Naive thymus-derived CD8-positive, alpha-beta T cell (primary cell): ENCODE data around the gene GGT7. TPM values are rescaled to one million over a fixed set of nuclear protein-coding genes. Genes with fewer than 3 reads are reported as not detected.

Experiments used
- ATAC-seq, 2 donors: fragments of 150-1000 bp; cut with Tn5 transposase in 1 of 2; sonication (Bioruptor Pico), chemical (Tn5 transposase) in 1 of 2; 1 replicate in 1 of 2; 2 replicates in 1 of 2; pipeline ENCODE4 v1.10.0; 2021; ENCODE audit warnings: mild to moderate bottlenecking in 2 of 2, moderate library complexity in 2 of 2
- POLR2A ChIA-PET: fragments of 350-600 bp; sonication (Branson Sonifier 250); formaldehyde crosslinking; loops from one replicate; lab custom pipeline; 2021; ENCODE audit warnings: antibody characterized with exemption; lab: Charles Lee
- DNase-seq, 10 donors: peaks; one replicate each; pipeline versions ENCODE4 v3.0.0 to v3.0.0-alpha.2; 2020 to 2022
- H3K27ac Mint-ChIP-seq, 10 donors: one replicate each; pipeline ENCODE4 v1.8.0; 2020 to 2022; ENCODE audit warnings: mild to moderate bottlenecking in 10 of 10, mixed read lengths in 10 of 10, moderate library complexity in 4 of 10, inconsistent platforms in 1 of 10
- H3K27me3 Mint-ChIP-seq, 5 donors: one replicate each; pipeline ENCODE4 v1.8.0; 2021 to 2022; ENCODE audit warnings: mixed read lengths in 5 of 5
- H3K36me3 Mint-ChIP-seq, 3 donors: one replicate each; pipeline ENCODE4 v1.8.0; 2020 to 2022; ENCODE audit warnings: mixed read lengths in 3 of 3, mild to moderate bottlenecking in 2 of 3, inconsistent platforms in 1 of 3
- H3K4me1 Mint-ChIP-seq, 4 donors: one replicate each; pipeline ENCODE4 v1.8.0; 2021 to 2022; ENCODE audit warnings: mixed read lengths in 4 of 4
- H3K4me3 Mint-ChIP-seq, 10 donors: one replicate each; pipeline ENCODE4 v1.8.0; 2020 to 2022; ENCODE audit warnings: mild to moderate bottlenecking in 10 of 10, mixed read lengths in 10 of 10, moderate library complexity in 6 of 10, inconsistent platforms in 1 of 10
- H3K9me3 Mint-ChIP-seq, 9 donors: one replicate each; pipeline ENCODE4 v1.8.0; 2020 to 2022; ENCODE audit warnings: mixed read lengths in 9 of 9, mild to moderate bottlenecking in 3 of 9, inconsistent platforms in 1 of 9, moderate library complexity in 1 of 9
- polyA plus RNA-seq, 3 donors: library from polyadenylated mRNA; unstranded; fragments of 300-500 nt; fragmentation: Illumina TruSeq; gene quantifications; one replicate each; pipeline ENCODE4 v1.2.3, GENCODE V29; 2021
- total RNA-seq, 8 experiments: library from RNA in 2 of 8; stranded (reverse) in 2 of 8; gene quantifications; one replicate each; pipeline ENCODE4 v1.2.3 and lab custom pipeline; 2021 to 2026

GGT7 gene
- total and polyA plus RNA-seq, 5 experiments from 2014 or later = 3.9 to 43.3 (median 9.4) TPM

GRCh38 chr20:34880215-34880850 is 7.7 kb upstream of the GGT7 start:
- H3K4me3 Mint-ChIP-seq = no peak overlapping the region
- peak overlapping the region in 2 of 10 donors; percentile 15 to 24 for H3K27ac Mint-ChIP-seq
- POLR2A ChIA-PET = interaction anchor here (0.7 kb wide), 1 partner anchor 57 kb away, joined by 3 read pairs; no protein-coding TSS in a partner anchor
- peaks cover 11 to 29% (median 22%) of the 10 kb centered on the region in 4 donors for H3K4me1 Mint-ChIP-seq
- peaks cover 0 to 20% (median 9%) of the 10 kb centered on the region in 3 donors for H3K36me3 Mint-ChIP-seq
- DNase-seq (no peak), ATAC-seq (no peak)
- H3K27me3 Mint-ChIP-seq = no peaks in the 10 kb centered on the region
- H3K9me3 Mint-ChIP-seq = no peaks in the 10 kb centered on the region

DNA sequence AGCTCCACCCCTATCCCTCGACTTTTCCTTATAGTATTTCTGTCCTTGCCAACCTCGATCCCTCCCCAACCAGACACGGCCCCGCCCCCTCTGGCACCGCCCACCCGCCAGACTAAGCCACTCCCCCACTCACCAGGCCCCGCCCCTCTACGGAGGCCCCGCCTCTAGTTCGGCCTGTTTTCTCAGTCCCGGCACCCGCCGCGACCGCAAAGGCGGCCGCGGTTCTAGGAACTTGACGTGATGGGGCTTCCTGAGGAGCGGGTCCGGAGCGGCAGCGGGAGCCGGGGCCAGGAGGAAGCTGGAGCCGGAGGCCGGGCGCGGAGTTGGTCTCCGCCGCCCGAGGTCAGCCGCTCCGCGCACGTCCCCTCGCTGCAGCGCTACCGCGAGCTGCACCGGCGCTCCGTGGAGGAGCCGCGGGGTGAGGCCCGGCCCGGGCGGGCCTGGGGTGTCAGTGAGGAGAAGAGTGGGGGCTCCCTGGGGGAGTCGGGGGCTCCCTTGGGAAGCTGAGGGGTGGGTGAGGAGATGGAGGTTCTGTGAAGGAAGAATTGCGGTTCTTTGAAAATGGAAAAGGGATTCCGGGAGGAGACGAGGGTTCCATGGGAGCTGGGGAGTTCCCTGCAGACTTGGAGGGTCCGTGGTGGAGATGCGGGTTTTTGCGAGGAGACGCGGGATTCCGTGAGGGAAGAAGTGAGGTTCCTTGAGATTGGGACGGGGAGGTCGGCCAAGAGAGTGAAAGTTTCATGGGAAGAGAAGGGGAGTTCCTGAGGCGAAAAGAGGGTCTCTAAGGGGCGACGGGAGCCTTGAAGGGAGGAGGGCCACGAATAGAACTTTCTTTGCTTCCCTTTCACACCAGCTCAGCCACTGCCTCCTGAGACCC is 4.0 kb upstream of the GGT7 start, which contains the start of gene ACSS2:
TSS of gene ACSS2 (plus strand) at position 207 of the 877 bp plus-strand sequence. CDS start at position 241, 34 bp downstream.
- no peaks in the 10 kb centered on the region for H3K36me3 Mint-ChIP-seq
- H3K9me3 Mint-ChIP-seq = no peaks in the 10 kb centered on the region
- DNase-seq = peak in 8 of 10 donors; percentile 89 to 96 (median 93)
- peak; percentile 69 to 78 for ATAC-seq
- H3K27me3 Mint-ChIP-seq = no peaks in the 10 kb centered on the region
- POLR2A ChIA-PET = interaction anchor here (0.8 to 1.2 kb wide), 3 partner anchors 216 to 1156 kb away, joined by 3 to 4 read pairs (median 3); partner anchors contain the start of genes SCAND1 and TRPC4AP
- peak within 1 kb of the TSS; percentile 85 to 95 (median 90) for H3K4me3 Mint-ChIP-seq
- H3K4me1 Mint-ChIP-seq = peaks cover 38 to 62% (median 54%) of the 10 kb centered on the region in 4 donors
- peak within 1 kb of the TSS; percentile 57 to 93 (median 80) for H3K27ac Mint-ChIP-seq

DNA sequence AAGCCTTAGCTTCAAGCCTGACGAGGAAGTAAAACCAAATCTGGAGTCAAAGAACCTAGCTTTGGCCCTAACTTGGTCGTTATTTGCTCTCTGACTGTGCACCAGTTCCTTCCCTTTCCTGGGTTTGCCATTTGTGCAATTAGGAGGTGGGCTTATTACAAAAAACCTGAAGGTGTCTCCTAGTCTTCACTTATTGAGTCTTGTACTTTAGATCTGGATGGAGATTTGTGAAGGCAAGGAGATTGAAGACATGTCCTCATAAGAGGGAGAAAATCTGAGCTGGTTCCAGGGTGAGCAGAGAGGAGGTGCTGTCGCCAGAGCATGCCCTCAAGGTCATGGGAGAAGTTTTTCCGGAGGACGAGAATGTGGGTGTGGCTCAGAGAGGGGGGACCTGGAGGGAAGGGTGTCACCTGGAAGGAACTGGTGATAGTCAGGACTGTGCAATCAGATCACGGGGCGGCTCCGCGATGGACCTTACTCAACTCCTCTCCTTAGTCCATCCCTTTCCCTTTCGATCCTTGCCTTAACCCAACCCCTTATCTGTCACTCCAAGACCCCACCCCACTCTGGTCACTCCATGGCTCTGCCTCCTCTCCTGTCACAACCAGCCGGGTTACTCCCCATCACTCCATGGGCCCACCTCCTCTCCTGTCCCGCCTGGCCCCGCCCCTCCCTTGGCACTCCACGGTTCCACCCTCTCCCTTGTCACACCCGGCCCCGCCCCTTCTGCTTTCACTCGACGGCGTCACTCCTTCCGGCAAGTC is 3.2 kb upstream of the GGT7 start:
- ATAC-seq = peak; percentile 67
- Mint-ChIP-seq H3K4me3 (peak overlapping the region; percentile 84 to 95 (median 90)), H3K9me3 (no peaks in the 10 kb centered on the region), H3K27ac (peak overlapping the region; percentile 57 to 86 (median 78)), H3K4me1 (peaks cover 43 to 70% (median 62%) of the 10 kb centered on the region in 4 donors), H3K27me3 (no peaks in the 10 kb centered on the region), H3K36me3 (no peaks in the 10 kb centered on the region)
- DNase-seq = peak in 2 of 10 donors; percentile 78 to 86
- POLR2A ChIA-PET = interaction anchor here (0.6 to 1.0 kb wide), 2 partner anchors 31 to 1155 kb away, joined by 3 to 4 read pairs; no protein-coding TSS in a partner anchor

- no peak for ATAC-seq
- no peaks in the 10 kb centered on the region for H3K9me3 Mint-ChIP-seq
- DNase-seq = peak in 5 of 10 donors; percentile 21 to 38 (median 31)
- POLR2A ChIA-PET = interaction anchor here (1.1 kb wide), 1 partner anchor 82 kb away, joined by 3 read pairs; no protein-coding TSS in a partner anchor
- peak overlapping the region; percentile 64 to 95 (median 90) for H3K4me3 Mint-ChIP-seq
- H3K27me3 Mint-ChIP-seq = no peaks in the 10 kb centered on the region
- peaks cover 48 to 79% (median 69%) of the 10 kb centered on the region in 4 donors for H3K4me1 Mint-ChIP-seq
- peak overlapping the region in 8 of 10 donors; percentile 28 to 90 (median 78) for H3K27ac Mint-ChIP-seq
- H3K36me3 Mint-ChIP-seq = peaks cover 0 to 3% (median 0%) of the 10 kb centered on the region in 3 donors
Measured at GRCh38 chr20:34874094-34874654, 1.5 kb upstream of the GGT7 start.

GRCh38 chr20:34873583-34874093 is 982 bp upstream of the GGT7 start:
- POLR2A ChIA-PET = interaction anchor here (1.1 to 1.4 kb wide), 3 partner anchors 9 to 82 kb away, joined by 3 to 4 read pairs (median 4); no protein-coding TSS in a partner anchor
- Mint-ChIP-seq H3K9me3 (no peaks in the 10 kb centered on the region), H3K36me3 (peaks cover 0 to 3% (median 0%) of the 10 kb centered on the region in 3 donors), H3K27me3 (no peaks in the 10 kb centered on the region), H3K27ac (peak overlapping the region in 9 of 10 donors; percentile 36 to 94 (median 84)), H3K4me1 (peaks cover 46 to 80% (median 67%) of the 10 kb centered on the region in 4 donors), H3K4me3 (peak overlapping the region; percentile 84 to 93 (median 90))
- DNase-seq = no peak
- no peak for ATAC-seq

DNA sequence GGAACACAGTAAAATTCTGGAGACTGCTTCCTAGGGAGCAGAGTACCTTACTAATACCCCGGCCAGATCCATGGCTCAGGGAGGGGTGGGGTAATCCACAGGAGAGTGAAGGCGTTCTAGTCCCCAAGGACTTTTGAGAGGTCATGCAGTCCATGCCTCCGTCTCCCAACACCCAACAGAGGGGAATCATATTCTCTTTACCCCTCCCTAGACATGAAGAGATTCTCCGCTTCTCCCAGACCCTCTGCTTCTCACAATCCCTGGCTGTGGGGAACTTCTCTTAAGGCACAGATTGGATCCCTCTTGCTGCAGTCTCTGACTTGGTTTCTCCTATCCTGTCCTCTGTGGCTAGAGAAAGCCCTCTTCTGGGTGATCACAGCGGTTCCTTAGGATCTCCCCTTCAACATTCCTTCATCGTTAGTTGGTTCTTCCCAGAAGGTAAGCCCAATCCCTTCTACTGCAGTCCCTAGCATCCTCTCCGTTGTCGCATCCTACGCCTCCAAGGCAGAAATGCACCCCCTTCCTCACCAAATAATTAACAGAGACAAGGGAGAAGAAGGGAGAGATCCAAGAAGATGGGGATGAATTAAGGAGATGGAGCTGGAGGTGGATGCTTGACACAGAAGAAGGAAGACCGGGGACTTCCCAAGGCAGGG is 562 bp downstream of the GGT7 start:
- no peaks in the 10 kb centered on the region for H3K27me3 Mint-ChIP-seq
- peak in 1 of 10 donors; percentile 8 for DNase-seq
- no peak for ATAC-seq
- peak overlapping the region in 9 of 10 donors; percentile 61 to 93 (median 77) for H3K27ac Mint-ChIP-seq
- peaks cover 0 to 5% (median 0%) of the 10 kb centered on the region in 3 donors for H3K36me3 Mint-ChIP-seq
- POLR2A ChIA-PET = interaction anchor here (0.6 to 1.4 kb wide), 8 partner anchors 7 to 98 kb away, joined by 3 to 7 read pairs (median 4); partner anchors contain the start of genes GSS and MYH7B
- no peaks in the 10 kb centered on the region for H3K9me3 Mint-ChIP-seq
- peaks cover 45 to 72% (median 64%) of the 10 kb centered on the region in 4 donors for H3K4me1 Mint-ChIP-seq
- H3K4me3 Mint-ChIP-seq = peak overlapping the region; percentile 84 to 93 (median 87)

GRCh38 chr20:34871320-34871926 is 1.2 kb downstream of the GGT7 start:
- H3K36me3 Mint-ChIP-seq = peaks cover 0 to 9% (median 0%) of the 10 kb centered on the region in 3 donors
- peak overlapping the region in 9 of 10 donors; percentile 13 to 93 (median 72) for H3K27ac Mint-ChIP-seq
- ATAC-seq = no peak
- peak overlapping the region; percentile 84 to 93 (median 87) for H3K4me3 Mint-ChIP-seq
- H3K27me3 Mint-ChIP-seq = no peaks in the 10 kb centered on the region
- DNase-seq = no peak
- peaks cover 42 to 71% (median 59%) of the 10 kb centered on the region in 4 donors for H3K4me1 Mint-ChIP-seq
- no peaks in the 10 kb centered on the region for H3K9me3 Mint-ChIP-seq
- POLR2A ChIA-PET = interaction anchor here (0.5 kb wide), 1 partner anchor 102 kb away, joined by 4 read pairs; no protein-coding TSS in a partner anchor

DNA sequence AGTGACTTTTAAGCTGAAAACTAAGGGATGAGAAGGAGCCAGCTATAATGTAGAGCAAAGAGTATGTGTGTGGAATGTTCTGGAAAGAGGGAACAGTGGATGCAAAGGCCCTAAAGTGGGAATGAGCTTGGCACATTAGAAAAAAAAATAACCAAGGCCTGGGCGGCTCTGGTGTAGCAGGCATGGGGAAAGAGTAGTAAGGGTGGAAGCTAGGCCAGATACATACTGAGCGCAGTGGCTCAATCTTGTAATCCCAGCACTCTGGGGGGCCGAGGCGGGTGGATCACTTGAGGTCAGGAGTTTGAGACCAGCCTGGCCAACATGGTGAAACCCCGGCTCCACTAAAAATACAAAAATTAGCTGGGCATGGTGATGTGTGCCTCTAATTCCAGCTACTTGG is 8.4 kb downstream of the GGT7 start:
- Mint-ChIP-seq H3K4me1 (peaks cover 0 to 15% (median 5%) of the 10 kb centered on the region in 4 donors), H3K27me3 (no peaks in the 10 kb centered on the region), H3K4me3 (no peak overlapping the region), H3K27ac (peak overlapping the region in 3 of 10 donors; percentile 3 to 64 (median 37)), H3K36me3 (peaks cover 0 to 42% (median 7%) of the 10 kb centered on the region in 3 donors), H3K9me3 (no peaks in the 10 kb centered on the region)
- ATAC-seq (no peak), DNase-seq (no peak)
- POLR2A ChIA-PET = interaction anchor here (0.7 to 1.6 kb wide), 2 partner anchors 9 to 448 kb away, joined by 3 to 4 read pairs; partner anchors contain the start of gene GGT7

DNA sequence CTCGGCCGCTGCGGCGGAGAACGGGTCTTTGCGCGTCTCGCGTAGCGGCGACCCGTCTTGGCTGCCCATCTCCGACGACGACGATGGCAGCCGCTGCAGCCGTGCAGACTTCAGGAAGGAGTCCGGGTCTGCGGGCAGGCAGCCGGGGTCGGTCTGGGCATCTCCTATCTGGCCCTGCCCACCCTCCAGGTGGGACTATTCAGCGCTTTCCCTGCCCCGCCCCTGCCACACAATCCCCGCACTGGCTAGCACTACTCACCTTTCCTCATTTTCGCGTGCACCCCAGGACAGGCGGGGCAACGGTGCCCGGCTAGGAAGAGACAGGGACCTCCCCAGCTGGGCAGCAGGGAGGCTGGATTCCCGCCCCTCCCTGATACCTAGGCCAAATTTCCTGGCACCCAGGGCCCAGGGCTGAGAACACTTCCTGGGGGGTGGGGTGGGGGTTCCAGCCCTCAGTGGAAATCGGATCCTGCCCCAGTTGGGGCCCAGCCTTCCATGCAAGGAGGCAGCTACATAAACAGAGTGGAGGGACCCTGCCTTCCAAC is 9.2 kb downstream of the GGT7 start:
- ATAC-seq (no peak), DNase-seq (no peak)
- Mint-ChIP-seq H3K4me3 (no peak overlapping the region), H3K27me3 (no peaks in the 10 kb centered on the region), H3K36me3 (peaks cover 0 to 45% (median 7%) of the 10 kb centered on the region in 3 donors), H3K9me3 (no peaks in the 10 kb centered on the region), H3K4me1 (peaks cover 0 to 11% (median 4%) of the 10 kb centered on the region in 4 donors), H3K27ac (peak overlapping the region in 3 of 10 donors; percentile 22 to 64 (median 37))
- POLR2A ChIA-PET = no interaction called here

GRCh38 chr20:34862724-34863123 is 9.9 kb downstream of the GGT7 start:
- DNase-seq (no peak), ATAC-seq (no peak)
- Mint-ChIP-seq H3K4me3 (no peak overlapping the region), H3K4me1 (peaks cover 0 to 10% (median 4%) of the 10 kb centered on the region in 4 donors), H3K36me3 (peaks cover 0 to 50% (median 7%) of the 10 kb centered on the region in 3 donors), H3K27ac (peak overlapping the region in 4 of 10 donors; percentile 22 to 65 (median 46)), H3K27me3 (no peaks in the 10 kb centered on the region), H3K9me3 (no peaks in the 10 kb centered on the region)
- POLR2A ChIA-PET = no interaction called here
